Astrocyte (in vitro differentiated cells and primary cell): ENCODE results near the gene HS6ST3. TPM values are rescaled to one million over a fixed set of nuclear protein-coding genes. Genes with fewer than 3 reads are reported as not detected.

Experiments
- DNase-seq: peaks from one replicate; pipeline ENCODE4 v3.0.0-alpha.2; 2010; ENCODE audit warnings: low read depth
- FAIRE-seq: peaks from 2 replicates; lab custom pipeline; 2011; peaks lifted over from hg19 to GRCh38; lab: Jason Lieb, UNC
- H2AFZ ChIP-seq: 2 replicates; pipeline ENCODE4 v1.6.0; 2012; ENCODE audit warnings: low read depth, low read length, inconsistent platforms
- H3K27ac ChIP-seq: 2 replicates; pipeline ENCODE4 v1.5.1; 2011; ENCODE audit warnings: low read depth, low read length, inconsistent platforms
- H3K27me3 ChIP-seq: 2 replicates; pipeline ENCODE4 v1.6.0; 2011; ENCODE audit warnings: low read length, inconsistent platforms; ENCODE audit not compliant: insufficient read depth
- H3K36me3 ChIP-seq: 2 replicates; pipeline ENCODE4 v1.5.1; 2011; ENCODE audit warnings: low read length, inconsistent platforms; ENCODE audit not compliant: insufficient read depth
- H3K4me1 ChIP-seq: 2 replicates; pipeline ENCODE4 v1.5.1; 2011; ENCODE audit warnings: low read length, inconsistent platforms; ENCODE audit not compliant: insufficient read depth
- H3K4me2 ChIP-seq: 2 replicates; pipeline ENCODE4 v1.6.0; 2012; ENCODE audit warnings: low read length, inconsistent platforms
- H3K4me3 ChIP-seq: 2 replicates; pipeline ENCODE4 v1.5.1; 2011; ENCODE audit warnings: low read depth, mild to moderate bottlenecking, low read length, inconsistent platforms; ENCODE audit not compliant: insufficient read depth
- H3K79me2 ChIP-seq: 2 replicates; pipeline ENCODE4 v1.6.0; 2012; ENCODE audit warnings: mild to moderate bottlenecking, low read length, inconsistent platforms; ENCODE audit not compliant: insufficient read depth
- H3K9ac ChIP-seq: 2 replicates; pipeline ENCODE4 v1.6.0; 2012; ENCODE audit warnings: mild to moderate bottlenecking, low read length, inconsistent platforms
- H3K9me3 ChIP-seq: 2 replicates; pipeline ENCODE4 v1.5.1; 2012; ENCODE audit warnings: low read depth, mild to moderate bottlenecking, low read length, inconsistent platforms; ENCODE audit not compliant: insufficient read depth
- H4K20me1 ChIP-seq: 2 replicates; pipeline ENCODE4 v1.6.0; 2012; ENCODE audit warnings: low read length, inconsistent platforms; ENCODE audit not compliant: insufficient read depth
- H3K27ac Mint-ChIP-seq: one replicate; pipeline ENCODE4 v1.8.0; 2021; ENCODE audit warnings: mild to moderate bottlenecking, mixed read lengths; ENCODE audit not compliant: unreplicated experiment
- H3K27me3 Mint-ChIP-seq: one replicate; pipeline ENCODE4 v1.8.0; 2021; ENCODE audit warnings: low read depth, mixed read lengths; ENCODE audit not compliant: unreplicated experiment
- H3K36me3 Mint-ChIP-seq: one replicate; pipeline ENCODE4 v1.8.0; 2021; ENCODE audit warnings: low read depth, mixed read lengths; ENCODE audit not compliant: unreplicated experiment
- H3K4me1 Mint-ChIP-seq: one replicate; pipeline ENCODE4 v1.8.0; 2021; ENCODE audit warnings: low read depth, mixed read lengths; ENCODE audit not compliant: unreplicated experiment
- H3K4me3 Mint-ChIP-seq: one replicate; pipeline ENCODE4 v1.8.0; 2021; ENCODE audit warnings: mild to moderate bottlenecking, moderate library complexity, mixed read lengths; ENCODE audit not compliant: unreplicated experiment
- H3K9me3 Mint-ChIP-seq: one replicate; pipeline ENCODE4 v1.8.0; 2021; ENCODE audit warnings: mild to moderate bottlenecking, mixed read lengths; ENCODE audit not compliant: unreplicated experiment
- CTCF ChIP-seq: IDR thresholded peaks from 2 replicates; pipeline ENCODE4 v1.5.1; 2011; ENCODE audit warnings: low read depth, mild to moderate bottlenecking, inconsistent platforms, low read length, moderate library complexity; ENCODE audit not compliant: insufficient read depth
- EZH2 ChIP-seq: IDR thresholded peaks from 2 replicates; pipeline ENCODE4 v1.6.1; 2012; ENCODE audit warnings: mild to moderate bottlenecking, low read length, inconsistent platforms; ENCODE audit not compliant: insufficient read depth
- total RNA-seq: library from RNA; stranded (reverse); gene quantifications from 2 replicates; pipeline ENCODE4 v1.2.1, GENCODE V29; 2021

Gene HS6ST3
- total RNA-seq, 1 donor from 2014 or later = 0.07 TPM

- no peak overlapping the region for H2AFZ ChIP-seq
- Mint-ChIP-seq H3K27me3 (no peaks in the 10 kb centered on the region), H3K27ac (no peak overlapping the region), H3K4me1 (no peaks in the 10 kb centered on the region), H3K4me3 (no peak overlapping the region), H3K36me3 (no peaks in the 10 kb centered on the region), H3K9me3 (no peaks in the 10 kb centered on the region)
- H3K9ac ChIP-seq = no peak overlapping the region
- H3K4me2 ChIP-seq = no peak overlapping the region
- no peaks in the 10 kb centered on the region for H4K20me1 ChIP-seq
- no peaks in the 10 kb centered on the region for H3K79me2 ChIP-seq
- TF ChIP-seq CTCF (no peak), EZH2 (no peak)
- DNase-seq = no peak
- no peak overlapping the region for H3K27ac ChIP-seq
- no peaks in the 10 kb centered on the region for H3K27me3 ChIP-seq
- H3K9me3 ChIP-seq = peaks cover 2% of the 10 kb centered on the region
- FAIRE-seq = no peak
- H3K4me3 ChIP-seq = no peak overlapping the region
- no peaks in the 10 kb centered on the region for H3K4me1 ChIP-seq
- no peaks in the 10 kb centered on the region for H3K36me3 ChIP-seq
Measured at GRCh38 chr13:96248103-96248502, 158.2 kb downstream of the HS6ST3 start.

- no peaks in the 10 kb centered on the region for H3K4me1 Mint-ChIP-seq
- DNase-seq = no peak
- no peaks in the 10 kb centered on the region for H3K79me2 ChIP-seq
- no peaks in the 10 kb centered on the region for H3K27me3 Mint-ChIP-seq
- H3K27me3 ChIP-seq = no peaks in the 10 kb centered on the region
- no peak for FAIRE-seq
- H3K9me3 Mint-ChIP-seq = no peaks in the 10 kb centered on the region
- H3K9ac ChIP-seq = no peak overlapping the region
- no peak overlapping the region for H3K27ac Mint-ChIP-seq
- no peak overlapping the region for H3K27ac ChIP-seq
- H3K4me3 ChIP-seq = no peak overlapping the region
- H4K20me1 ChIP-seq = no peaks in the 10 kb centered on the region
- no peaks in the 10 kb centered on the region for H3K36me3 Mint-ChIP-seq
- H3K4me2 ChIP-seq = no peak overlapping the region
- H3K4me3 Mint-ChIP-seq = no peak overlapping the region
- no peak overlapping the region for H2AFZ ChIP-seq
- TF ChIP-seq CTCF = no peak
- no peak for TF ChIP-seq EZH2
- H3K4me1 ChIP-seq = no peaks in the 10 kb centered on the region
- peaks cover 2% of the 10 kb centered on the region for H3K9me3 ChIP-seq
- no peaks in the 10 kb centered on the region for H3K36me3 ChIP-seq
Measured at GRCh38 chr13:96248996-96249395, 159.1 kb downstream of the HS6ST3 start.

- Histone ChIP-seq H3K4me3 (no peak overlapping the region), H3K36me3 (no peaks in the 10 kb centered on the region), H2AFZ (no peak overlapping the region), H3K9me3 (peaks cover 2% of the 10 kb centered on the region), H3K79me2 (no peaks in the 10 kb centered on the region), H3K27ac (no peak overlapping the region), H3K4me1 (no peaks in the 10 kb centered on the region), H3K9ac (no peak overlapping the region), H3K4me2 (no peak overlapping the region), H3K27me3 (no peaks in the 10 kb centered on the region), H4K20me1 (no peaks in the 10 kb centered on the region)
- Mint-ChIP-seq H3K27ac (no peak overlapping the region), H3K36me3 (no peaks in the 10 kb centered on the region), H3K4me1 (no peaks in the 10 kb centered on the region), H3K4me3 (no peak overlapping the region), H3K9me3 (no peaks in the 10 kb centered on the region), H3K27me3 (no peaks in the 10 kb centered on the region)
- FAIRE-seq (no peak), DNase-seq (no peak)
- TF ChIP-seq CTCF (no peak), EZH2 (no peak)
Measured at GRCh38 chr13:96252903-96253302, 163.0 kb downstream of the HS6ST3 start.
